A549 (cell line): ENCODE measurements around the gene SCN9A. TPM values are rescaled to one million over a fixed set of nuclear protein-coding genes. Genes with fewer than 3 reads are reported as not detected.
A peak's percentile ranks its signal among the peaks of the same experiment; 100 is the strongest.

Source experiments
- ATAC-seq, 2 experiments: fragments of 200-7000 bp in 1 of 2; fragments of >200 bp in 1 of 2; cut with Nextera tagmentation in 1 of 2; cut with Tn5 transposase in 1 of 2; 3 replicates each; pipeline versions ENCODE4 v1.8.0 to v1.9.1; 2018 to 2020; ENCODE audit warnings: mild to moderate bottlenecking in 1 of 2, moderate library complexity in 1 of 2
- CTCF ChIA-PET: fragments of 300-600 bp; sonication (Branson Sonifier 250); formaldehyde crosslinking; extraction: SDS; loops from one replicate; lab custom pipeline; 2021; ENCODE audit warnings: antibody characterized with exemption, inconsistent platforms; lab: Yijun Ruan, JAX
- POLR2A ChIA-PET: fragments of 350-600 bp; formaldehyde crosslinking; extraction: SDS; loops from one replicate; lab custom pipeline; 2021; ENCODE audit warnings: antibody characterized with exemption, inconsistent platforms; lab: Yijun Ruan, JAX
- DNase-seq, 2 experiments: peaks; one replicate each; pipeline versions ENCODE4 v3.0.0 to v3.0.0-alpha.2; 2011 to 2016; ENCODE audit warnings: low read depth in 1 of 2, low spot score in 1 of 2
- FAIRE-seq: peaks from 2 replicates; lab custom pipeline; 2011; peaks lifted over from hg19 to GRCh38; lab: Jason Lieb, UNC
- H3K27ac ChIP-seq, 2 experiments: fragments of >200 bp; sonication (Bioruptor Twin); formaldehyde crosslinking; 3 replicates each; pipeline ENCODE4 v1.5.1; 2016 to 2017
- H3K4me1 ChIP-seq: fragments of >200 bp; sonication (Bioruptor Twin); formaldehyde crosslinking; 3 replicates; pipeline ENCODE4 v1.6.1; 2016
- H3K4me2 ChIP-seq: fragments of >200 bp; sonication (Bioruptor Twin); formaldehyde crosslinking; 3 replicates; pipeline ENCODE4 v1.6.1; 2016
- H3K4me3 ChIP-seq: fragments of >200 bp; sonication (Bioruptor Twin); formaldehyde crosslinking; 3 replicates; pipeline ENCODE4 v1.5.1; 2016
- H3K9me3 ChIP-seq: fragments of >200 bp; sonication (Bioruptor Twin); formaldehyde crosslinking; 3 replicates; pipeline ENCODE4 v1.6.1; 2016
- BHLHE40 ChIP-seq: IDR thresholded peaks from 2 replicates; pipeline ENCODE4 v1.6.1; 2012; ENCODE audit warnings: low read depth, low read length, inconsistent platforms
- CHD2 ChIP-seq: fragments of 150-350 bp; IDR thresholded peaks from 2 replicates; pipeline ENCODE4 v1.6.1; 2014; ENCODE audit warnings: low read length; ENCODE audit not compliant: partially characterized antibody
- EHF ChIP-seq: fragments of 250-450 bp; sonication (Bioruptor Pico); IDR thresholded peaks from 2 replicates; pipeline ENCODE4 v1.5.0; 2020; ENCODE audit warnings: mild to moderate bottlenecking
- EHMT2 ChIP-seq: fragments of 200-600 bp; sonication (generic); IDR thresholded peaks from 2 replicates; pipeline ENCODE4 v1.6.1; 2016; ENCODE audit warnings: antibody characterized with exemption, low read depth, mild to moderate bottlenecking, moderate library complexity
- EP300 ChIP-seq, 2 experiments: fragments of >200 bp; sonication (Bioruptor Twin); formaldehyde crosslinking; IDR thresholded peaks; 2 replicates in 1 of 2; 3 replicates in 1 of 2; pipeline ENCODE4 v1.6.1; 2016 to 2017
- FOSL2 ChIP-seq, 2 experiments: fragments of 450-650 bp in 1 of 2; fragments of >200 bp in 1 of 2; sonication (Bioruptor Twin) in 1 of 2; formaldehyde crosslinking; IDR thresholded peaks; 2 replicates each; pipeline versions ENCODE4 v1.5.0 to v1.6.1; 2016 to 2020; ENCODE audit warnings: mild to moderate bottlenecking in 1 of 2, moderate library complexity in 1 of 2
- FOXS1 ChIP-seq: fragments of 250-450 bp; sonication (Bioruptor Pico); IDR thresholded peaks from 2 replicates; pipeline ENCODE4 v1.5.0; 2020; ENCODE audit warnings: mild to moderate bottlenecking, moderate library complexity
- HEYL ChIP-seq: fragments of 250-450 bp; sonication (Bioruptor Pico); IDR thresholded peaks from 2 replicates; pipeline ENCODE4 v1.8.0; 2021; ENCODE audit warnings: mild to moderate bottlenecking, moderate library complexity
- HOXA7 ChIP-seq: fragments of 250-450 bp; sonication (Bioruptor Pico); IDR thresholded peaks from 2 replicates; pipeline ENCODE4 v1.5.0; 2020; ENCODE audit warnings: mild to moderate bottlenecking, moderate library complexity
- HOXB13 ChIP-seq: fragments of 250-450 bp; sonication (Bioruptor Pico); IDR thresholded peaks from 2 replicates; pipeline ENCODE4 v1.5.0; 2020; ENCODE audit warnings: low read depth, mild to moderate bottlenecking, moderate library complexity
- KDM1A ChIP-seq: fragments of 200-600 bp; sonication (generic); IDR thresholded peaks from 2 replicates; pipeline ENCODE4 v1.6.1; 2016; ENCODE audit warnings: low read depth, mild to moderate bottlenecking
- MAZ ChIP-seq: fragments of 150-350 bp; IDR thresholded peaks from 2 replicates; pipeline ENCODE4 v1.6.1; 2014; ENCODE audit warnings: antibody characterized with exemption, low read depth, low read length, borderline replicate concordance
- MYC ChIP-seq: IDR thresholded peaks from 2 replicates; pipeline ENCODE4 v1.6.1; 2012; ENCODE audit warnings: mild to moderate bottlenecking, inconsistent platforms, low read length, improper control_type of control experiment, borderline replicate concordance
- POLR2A ChIP-seq: IDR thresholded peaks from 2 replicates; pipeline ENCODE4 v1.6.1; 2012; ENCODE audit warnings: mild to moderate bottlenecking, low read length
- RAD21 ChIP-seq, 2 experiments: fragments of >200 bp in 1 of 2; sonication (Bioruptor Twin) in 1 of 2; formaldehyde crosslinking in 1 of 2; IDR thresholded peaks in 1 of 2; conservative IDR thresholded peaks in 1 of 2; 2 replicates in 1 of 2; 3 replicates in 1 of 2; pipeline ENCODE4 v1.6.1; 2012 to 2018; ENCODE audit warnings: inconsistent platforms in 1 of 2
- SMC3 ChIP-seq: fragments of >200 bp; sonication (Bioruptor Twin); formaldehyde crosslinking; IDR thresholded peaks from 3 replicates; pipeline ENCODE4 v1.6.1; 2018; ENCODE audit warnings: inconsistent platforms
- SREBF2 ChIP-seq: fragments of 450-650 bp; IDR thresholded peaks from 2 replicates; pipeline ENCODE4 v1.6.1; 2014; ENCODE audit warnings: mild to moderate bottlenecking, moderate library complexity
- TFCP2L1 ChIP-seq: fragments of 250-450 bp; sonication (Bioruptor Pico); IDR thresholded peaks from 2 replicates; pipeline ENCODE4 v1.5.0; 2021; ENCODE audit warnings: mild to moderate bottlenecking
- ZC3H11A ChIP-seq: fragments of 450-650 bp; IDR thresholded peaks from 2 replicates; pipeline ENCODE4 v1.6.1; 2014; ENCODE audit warnings: antibody characterized with exemption, mild to moderate bottlenecking
- ZFP36 ChIP-seq: fragments of 450-650 bp; IDR thresholded peaks from 2 replicates; pipeline ENCODE4 v1.6.1; 2014; ENCODE audit warnings: borderline replicate concordance; ENCODE audit not compliant: partially characterized antibody
- ZNF302 ChIP-seq: fragments of 250-450 bp; sonication (Bioruptor Pico); IDR thresholded peaks from 2 replicates; pipeline ENCODE4 v1.9.0; 2021; ENCODE audit warnings: inconsistent platforms, mild to moderate bottlenecking, moderate library complexity
- WGBS: methylation state at CpG from one replicate; pipeline ENCODE4 v1.1.6; 2017; ENCODE audit errors: missing lambda C conversion rate; 5-methylcytosine and 5-hydroxymethylcytosine counted together
- polyA plus RNA-seq, 4 experiments: library from polyadenylated mRNA; depleted of rRNA in 3 of 4; stranded (reverse); fragments of >200 nt; fragmentation: RNase III in 1 of 4; extraction: RNeasy Plus Mini Kit Qiagen cat#74134 plus additional on column Dnase treatment in 1 of 4; gene quantifications; 2 replicates in 3 of 4; 3 replicates in 1 of 4; pipeline ENCODE4 v1.2.3, GENCODE V29; 2011 to 2017
- TF ChIP-seq, protein P1 (sequence below): IDR thresholded peaks from 2 replicates; pipeline ENCODE4 v1.6.1; 2012
- TF ChIP-seq, protein P2 (sequence below): fragments of >200 bp; sonication (Bioruptor Twin); formaldehyde crosslinking; IDR thresholded peaks from 2 replicates; pipeline ENCODE4 v1.6.1; 2016
- TF ChIP-seq, protein P3 (sequence below): fragments of 150-350 bp; IDR thresholded peaks from 2 replicates; pipeline ENCODE4 v1.6.1; 2014; ENCODE audit warnings: low read depth, mild to moderate bottlenecking, low read length

The SCN9A gene
- polyA plus RNA-seq, 2 of the 4 experiments (the other 2 are of a cell fraction): 7.7 to 23.6 TPM

DNA sequence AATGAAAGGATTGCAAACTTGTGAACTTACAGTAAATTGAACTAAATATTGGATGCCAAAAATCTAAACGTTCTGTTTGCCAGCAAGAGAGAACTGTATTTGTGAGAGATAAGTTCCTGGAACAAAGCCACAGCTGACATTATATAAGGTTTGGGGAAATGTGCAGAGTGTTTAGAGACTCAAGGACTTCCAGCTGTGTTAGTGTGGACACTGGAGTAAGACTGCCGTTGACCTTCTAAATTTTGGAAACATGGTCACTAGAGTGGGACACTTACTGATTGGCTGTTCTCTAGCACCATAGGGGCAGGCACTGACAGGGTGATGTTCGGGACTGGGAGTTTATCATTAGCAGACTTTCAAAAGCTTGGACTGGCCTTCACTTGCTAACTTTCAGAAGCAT is 40.5 kb downstream of the SCN9A start (continued):
- no peak for TF ChIP-seq BHLHE40

DNA sequence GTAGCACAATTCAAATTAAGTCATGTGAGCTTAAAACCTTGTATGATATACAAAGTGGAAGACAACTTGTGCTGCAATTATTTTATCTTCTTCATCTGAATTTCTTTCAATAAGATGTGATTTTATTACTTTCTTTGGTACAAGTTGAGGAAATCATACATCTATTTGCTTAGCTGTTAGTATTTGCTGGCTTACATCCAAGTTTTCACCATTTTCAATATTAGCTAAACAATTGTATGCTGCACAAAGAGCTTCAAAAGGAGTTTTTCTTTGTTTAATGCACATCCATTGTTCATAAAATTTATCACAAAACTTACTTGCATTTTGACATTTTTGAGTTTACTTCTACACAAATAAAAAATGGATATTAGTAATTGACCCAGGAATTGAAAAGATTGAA is 40.9 kb downstream of the SCN9A start:
- peaks cover 31% of the 10 kb centered on the region; the same call in 2 of the 3 replicates for H3K4me1 ChIP-seq
- H3K4me3 ChIP-seq: no peak overlapping the region
- DNase-seq (no peak), ATAC-seq (no peak), FAIRE-seq (no peak)
- TF ChIP-seq ZNF302 (CRISPR knock-in tag) (no peak), RAD21 (conservative IDR thresholded peaks at IDR 0.05 in 1 of 2, IDR thresholded peaks at IDR 0.05 in 1 of 2) (no peak), ZC3H11A (no peak), ZFP36 (no peak), FOSL2 (IDR thresholded peaks at IDR 0.05) (no peak), FOSL2 (CRISPR knock-in tag; IDR thresholded peaks at IDR 0.05) (no peak), SREBF2 (no peak), POLR2A (no peak), KDM1A (no peak), EHF (no peak), FOXS1 (CRISPR knock-in tag) (no peak), EP300 (IDR thresholded peaks at IDR 0.05) (no peak), EHMT2 (no peak), SMC3 (no peak), HEYL (CRISPR knock-in tag) (no peak), CHD2 (no peak), MAZ (no peak)
- TF ChIP-seq, protein P1, sequence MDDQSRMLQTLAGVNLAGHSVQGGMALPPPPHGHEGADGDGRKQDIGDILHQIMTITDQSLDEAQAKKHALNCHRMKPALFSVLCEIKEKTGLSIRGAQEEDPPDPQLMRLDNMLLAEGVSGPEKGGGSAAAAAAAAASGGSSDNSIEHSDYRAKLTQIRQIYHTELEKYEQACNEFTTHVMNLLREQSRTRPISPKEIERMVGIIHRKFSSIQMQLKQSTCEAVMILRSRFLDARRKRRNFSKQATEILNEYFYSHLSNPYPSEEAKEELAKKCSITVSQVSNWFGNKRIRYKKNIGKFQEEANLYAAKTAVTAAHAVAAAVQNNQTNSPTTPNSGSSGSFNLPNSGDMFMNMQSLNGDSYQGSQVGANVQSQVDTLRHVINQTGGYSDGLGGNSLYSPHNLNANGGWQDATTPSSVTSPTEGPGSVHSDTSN: no peak
- TF ChIP-seq, protein P2, sequence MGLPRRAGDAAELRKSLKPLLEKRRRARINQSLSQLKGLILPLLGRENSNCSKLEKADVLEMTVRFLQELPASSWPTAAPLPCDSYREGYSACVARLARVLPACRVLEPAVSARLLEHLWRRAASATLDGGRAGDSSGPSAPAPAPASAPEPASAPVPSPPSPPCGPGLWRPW: no peak
- TF ChIP-seq, protein P3, sequence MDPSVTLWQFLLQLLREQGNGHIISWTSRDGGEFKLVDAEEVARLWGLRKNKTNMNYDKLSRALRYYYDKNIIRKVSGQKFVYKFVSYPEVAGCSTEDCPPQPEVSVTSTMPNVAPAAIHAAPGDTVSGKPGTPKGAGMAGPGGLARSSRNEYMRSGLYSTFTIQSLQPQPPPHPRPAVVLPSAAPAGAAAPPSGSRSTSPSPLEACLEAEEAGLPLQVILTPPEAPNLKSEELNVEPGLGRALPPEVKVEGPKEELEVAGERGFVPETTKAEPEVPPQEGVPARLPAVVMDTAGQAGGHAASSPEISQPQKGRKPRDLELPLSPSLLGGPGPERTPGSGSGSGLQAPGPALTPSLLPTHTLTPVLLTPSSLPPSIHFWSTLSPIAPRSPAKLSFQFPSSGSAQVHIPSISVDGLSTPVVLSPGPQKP: no peak
- no peak overlapping the region for H3K27ac ChIP-seq
- POLR2A ChIA-PET: no interaction called here
- H3K9me3 ChIP-seq: no peaks in the 10 kb centered on the region
- peak overlapping the region; percentile 1; the same call in 1 of the 3 replicates for H3K4me2 ChIP-seq
- CTCF ChIA-PET: interaction anchor here (1.0 kb wide), 1 partner anchor 26 kb away, joined by 4 read pairs; no protein-coding TSS in a partner anchor

DNA sequence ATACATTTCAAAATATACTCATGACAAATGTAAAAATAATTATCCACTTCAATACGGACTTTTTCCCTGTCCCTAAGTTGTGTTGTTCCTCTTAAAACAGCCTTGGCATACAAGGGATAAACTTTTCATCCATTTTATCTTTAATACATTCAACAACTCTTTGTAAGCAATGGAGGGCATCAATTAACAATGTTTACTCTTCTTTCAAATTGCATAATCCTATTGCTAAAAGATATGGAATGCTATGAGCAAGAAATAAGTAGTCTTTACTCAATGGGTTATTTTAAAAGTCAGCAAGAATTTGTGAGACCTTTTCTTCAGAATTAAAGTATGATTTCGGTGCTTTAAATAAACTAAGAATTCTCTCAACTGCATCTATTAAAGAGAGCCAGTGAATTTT is 41.9 kb downstream of the SCN9A start:
- CTCF ChIA-PET: no interaction called here
- DNase-seq: no peak
- POLR2A ChIA-PET: no interaction called here
- no peak for ATAC-seq
- FAIRE-seq: no peak
- 56% methylated on average over 2 of the region's 2 CpGs for WGBS
- H3K27ac ChIP-seq: no peak overlapping the region
- no peaks in the 10 kb centered on the region for H3K9me3 ChIP-seq
- H3K4me3 ChIP-seq: no peak overlapping the region
- H3K4me1 ChIP-seq: peaks cover 23% of the 10 kb centered on the region; the same call in 2 of the 3 replicates
- H3K4me2 ChIP-seq: no peak overlapping the region
- TF ChIP-seq MYC (no peak), EHF (no peak), ZC3H11A (no peak), TFCP2L1 (CRISPR knock-in tag) (no peak), HOXB13 (CRISPR knock-in tag) (no peak), HOXA7 (CRISPR knock-in tag) (no peak), MAZ (no peak)
